H9 (cell line): ENCODE data around the gene PAFAH1B1. TPM values are rescaled to one million over a fixed set of nuclear protein-coding genes. Genes with fewer than 3 reads are reported as not detected.

ENCODE experiments used
- DNase-seq: peaks from one replicate; pipeline ENCODE4 v3.0.0-alpha.2; 2017
- H2AFZ ChIP-seq: one replicate; pipeline ENCODE4 v1.6.1; 2013; ENCODE audit warnings: mild to moderate bottlenecking, low read length, control low read depth, moderate library complexity
- H2AK5ac ChIP-seq: 2 replicates; pipeline ENCODE4 v1.6.1; 2013; ENCODE audit warnings: low read length, control low read depth, mixed read lengths; ENCODE audit not compliant: insufficient read length
- H2BK120ac ChIP-seq: one replicate; pipeline ENCODE4 v1.6.1; 2013; ENCODE audit warnings: low read depth, mild to moderate bottlenecking, low read length, control low read depth, inconsistent platforms; ENCODE audit not compliant: poor library complexity, severe bottlenecking
- H2BK12ac ChIP-seq: 2 replicates; pipeline ENCODE4 v1.6.1; 2013; ENCODE audit warnings: low read length, control low read depth, mixed read lengths, low read depth; ENCODE audit not compliant: insufficient read length
- H2BK15ac ChIP-seq: 2 replicates; pipeline ENCODE4 v1.6.1; 2013; ENCODE audit warnings: low read depth, low read length, control low read depth
- H2BK20ac ChIP-seq: one replicate; pipeline ENCODE4 v1.6.1; 2013; ENCODE audit warnings: low read depth, mild to moderate bottlenecking, low read length, control low read depth, inconsistent platforms; ENCODE audit not compliant: poor library complexity, severe bottlenecking
- H2BK5ac ChIP-seq: 2 replicates; pipeline ENCODE4 v1.6.1; 2013; ENCODE audit warnings: low read length, control low read depth, mixed read lengths; ENCODE audit not compliant: insufficient read length
- H3K14ac ChIP-seq: 2 replicates; pipeline ENCODE4 v1.6.1; 2013; ENCODE audit warnings: low read length, control low read depth; ENCODE audit not compliant: insufficient read depth
- H3K18ac ChIP-seq: 2 replicates; pipeline ENCODE4 v1.6.1; 2013; ENCODE audit warnings: low read depth, mild to moderate bottlenecking, mixed read lengths, low read length, control low read depth; ENCODE audit not compliant: insufficient read length
- H3K23ac ChIP-seq: 2 replicates; pipeline ENCODE4 v1.6.1; 2013; ENCODE audit warnings: low read length, control low read depth, mixed read lengths, low read depth; ENCODE audit not compliant: insufficient read length
- H3K23me2 ChIP-seq: 2 replicates; pipeline ENCODE4 v1.6.1; 2013; ENCODE audit warnings: low read depth, mild to moderate bottlenecking, mixed read lengths, low read length, control low read depth; ENCODE audit not compliant: insufficient read length, poor library complexity, severe bottlenecking
- H3K27ac ChIP-seq: 2 replicates; pipeline ENCODE4 v1.5.1; 2013; ENCODE audit warnings: low read length, control low read depth, mixed read lengths, low read depth; ENCODE audit not compliant: insufficient read length
- H3K27me3 ChIP-seq: 2 replicates; pipeline ENCODE4 v1.6.1; 2013; ENCODE audit warnings: low read length, control low read depth, inconsistent platforms; ENCODE audit not compliant: insufficient read depth
- H3K4ac ChIP-seq: 2 replicates; pipeline ENCODE4 v1.6.1; 2013; ENCODE audit warnings: low read depth, mild to moderate bottlenecking, control low read depth, inconsistent platforms, low read length, moderate library complexity
- H3K4me1 ChIP-seq: 2 replicates; pipeline ENCODE4 v1.6.1; 2013; ENCODE audit warnings: low read length, control low read depth, inconsistent platforms; ENCODE audit not compliant: insufficient read depth
- H3K4me2 ChIP-seq: 2 replicates; pipeline ENCODE4 v1.6.1; 2013; ENCODE audit warnings: low read length, control low read depth, mixed read lengths; ENCODE audit not compliant: insufficient read length, insufficient read depth
- H3K56ac ChIP-seq: 2 replicates; pipeline ENCODE4 v1.6.1; 2013; ENCODE audit warnings: low read depth, mild to moderate bottlenecking, mixed read lengths, low read length, control low read depth; ENCODE audit not compliant: insufficient read length
- H3K79me1 ChIP-seq: 2 replicates; pipeline ENCODE4 v1.6.1; 2013; ENCODE audit warnings: low read depth, mild to moderate bottlenecking, moderate library complexity, low read length, control low read depth, inconsistent platforms; ENCODE audit not compliant: insufficient read depth, poor library complexity, severe bottlenecking
- H3K79me2 ChIP-seq: 2 replicates; pipeline ENCODE4 v1.6.1; 2013; ENCODE audit warnings: low read length, control low read depth, inconsistent platforms; ENCODE audit not compliant: insufficient read depth
- H3K9ac ChIP-seq: 2 replicates; pipeline ENCODE4 v1.6.1; 2013; ENCODE audit warnings: low read length, control low read depth, mixed read lengths; ENCODE audit not compliant: insufficient read length; ENCODE audit errors: extremely low read depth
- H3K9me3 ChIP-seq: one replicate; pipeline ENCODE4 v1.6.1; 2013; ENCODE audit warnings: low read depth, low read length, inconsistent platforms; ENCODE audit not compliant: control insufficient read depth
- H3T11ph ChIP-seq: one replicate; pipeline ENCODE4 v1.6.1; 2013; ENCODE audit warnings: mild to moderate bottlenecking, low read length, control low read depth, inconsistent platforms
- H4K20me1 ChIP-seq: one replicate; pipeline ENCODE4 v1.6.1; 2013; ENCODE audit not compliant: control insufficient read depth, insufficient read length, insufficient read depth
- H4K5ac ChIP-seq: 2 replicates; pipeline ENCODE4 v1.6.1; 2013; ENCODE audit warnings: low read depth, mild to moderate bottlenecking, mixed read lengths, low read length, control low read depth; ENCODE audit not compliant: insufficient read length
- H4K8ac ChIP-seq: replicated peaks from 2 replicates; pipeline ENCODE4 v1.6.1; 2013; ENCODE audit warnings: low read length, control low read depth, mixed read lengths, low read depth; ENCODE audit not compliant: insufficient read length
- H4K91ac ChIP-seq: 2 replicates; pipeline ENCODE4 v1.6.1; 2013; ENCODE audit warnings: low read depth, mild to moderate bottlenecking, moderate library complexity, mixed read lengths, low read length, control low read depth; ENCODE audit not compliant: insufficient read length
- H3K27ac Mint-ChIP-seq, 3 experiments: 2 replicates in 2 of 3; 3 replicates in 1 of 3; pipeline ENCODE4 v1.8.0; 2020 to 2021; ENCODE audit warnings: mixed read lengths in 3 of 3, mild to moderate bottlenecking in 1 of 3, moderate library complexity in 1 of 3
- H3K27me3 Mint-ChIP-seq: 2 replicates; pipeline ENCODE4 v1.8.0; 2021; ENCODE audit warnings: low read depth, mild to moderate bottlenecking, moderate library complexity, mixed read lengths
- H3K36me3 Mint-ChIP-seq, 3 experiments: 2 replicates in 2 of 3; 3 replicates in 1 of 3; pipeline ENCODE4 v1.8.0; 2020 to 2021; ENCODE audit warnings: low read depth in 3 of 3, mixed read lengths in 3 of 3; ENCODE audit not compliant: insufficient read depth in 1 of 3
- H3K4me1 Mint-ChIP-seq, 2 experiments: 2 replicates each; pipeline ENCODE4 v1.8.0; 2020; ENCODE audit warnings: mixed read lengths in 2 of 2
- H3K4me3 Mint-ChIP-seq, 2 experiments: 2 replicates in 1 of 2; 3 replicates in 1 of 2; pipeline ENCODE4 v1.8.0; 2020 to 2021; ENCODE audit warnings: mild to moderate bottlenecking in 2 of 2, mixed read lengths in 2 of 2, moderate library complexity in 1 of 2
- H3K9me3 Mint-ChIP-seq, 2 experiments: 2 replicates in 1 of 2; 3 replicates in 1 of 2; pipeline ENCODE4 v1.8.0; 2020; ENCODE audit warnings: mild to moderate bottlenecking in 2 of 2, mixed read lengths in 2 of 2, moderate library complexity in 1 of 2
- CTCF ChIP-seq: fragments of 200-600 bp; sonication (generic); conservative IDR thresholded peaks from 3 replicates; pipeline ENCODE4 v1.8.0; 2021; ENCODE audit warnings: antibody characterized with exemption, mild to moderate bottlenecking
- WGBS: extraction: QIAGEN DNeasy Blood & Tissue Kit; methylation state at CpG from one replicate; pipeline ENCODE4 v1.1.7; 2013; ENCODE audit warnings: missing lambda C conversion rate, low lambda C conversion rate, mixed read lengths; ENCODE audit not compliant: insufficient read length; ENCODE audit errors: extremely low coverage; 5-methylcytosine and 5-hydroxymethylcytosine counted together
- total RNA-seq: library from RNA; stranded (reverse); gene quantifications from 2 replicates; pipeline ENCODE4 v1.2.1, GENCODE V29; 2021

The PAFAH1B1 gene
- total RNA-seq, 1 experiment from 2014 or later: 134 TPM

DNA sequence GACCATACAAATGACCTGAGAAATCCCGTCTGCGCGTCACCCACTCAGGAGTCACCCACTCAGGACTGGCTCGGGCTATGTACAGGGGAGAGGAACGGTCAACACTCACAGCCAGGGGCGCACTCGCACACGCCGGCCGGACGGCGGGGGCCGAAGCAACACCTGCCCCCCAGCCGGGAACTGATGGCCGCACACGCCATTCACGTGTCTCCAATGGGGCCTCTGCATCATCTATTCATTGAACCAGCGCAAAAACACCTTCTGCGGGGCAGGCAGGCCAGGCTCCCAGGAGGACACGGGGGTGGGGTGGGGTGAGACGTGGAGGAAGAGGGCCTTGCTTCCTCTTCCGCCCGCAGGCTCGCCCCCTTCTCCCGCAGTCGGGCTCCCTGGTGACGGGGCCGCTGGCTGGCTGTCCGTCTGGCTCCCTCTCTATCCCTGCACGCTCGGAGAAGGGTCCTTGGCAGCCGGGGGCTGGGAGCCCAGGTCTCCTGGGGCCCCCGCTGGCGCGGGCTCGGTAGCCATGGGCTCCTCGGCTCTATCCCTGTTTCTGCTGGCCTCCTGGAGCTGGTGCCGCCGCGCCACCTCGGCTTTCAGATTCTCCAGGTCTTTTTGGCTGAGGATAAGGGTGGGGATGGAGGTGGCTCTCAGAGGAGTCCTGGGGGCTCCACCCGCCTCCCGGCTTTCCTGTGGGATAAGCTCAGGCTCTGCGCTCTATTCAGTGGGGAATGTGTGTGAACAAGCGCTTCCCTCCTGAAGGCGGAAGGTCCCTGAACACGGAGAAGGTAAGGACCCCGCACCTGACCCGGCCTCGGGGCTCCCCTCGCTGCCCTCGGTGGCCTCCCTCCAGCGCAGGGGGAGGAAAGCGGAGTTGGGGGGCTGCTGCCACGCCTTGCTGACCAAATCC is 97.0 kb downstream of the PAFAH1B1 start:
- no peak for TF ChIP-seq CTCF
- H3K4me2 ChIP-seq: no peak overlapping the region
- no peak overlapping the region for H2BK5ac ChIP-seq
- no peak overlapping the region for H3K4ac ChIP-seq
- no peak overlapping the region for H3K18ac ChIP-seq
- Mint-ChIP-seq H3K4me1 (peaks cover 7 to 12% of the 10 kb centered on the region in 2 experiments), H3K9me3 (no peaks in the 10 kb centered on the region), H3K27ac (no peak overlapping the region), H3K36me3 (peaks cover 5 to 20% (median 19%) of the 10 kb centered on the region in 3 experiments; a peak in 6 of 7 replicates), H3K4me3 (no peak overlapping the region), H3K27me3 (no peaks in the 10 kb centered on the region)
- no peak overlapping the region for H2BK15ac ChIP-seq
- no peaks in the 10 kb centered on the region for H3K4me1 ChIP-seq
- H3K56ac ChIP-seq: no peak overlapping the region
- H3K9ac ChIP-seq: no peak overlapping the region
- H3K27ac ChIP-seq: no peak overlapping the region
- H3K27me3 ChIP-seq: no peaks in the 10 kb centered on the region
- no peak overlapping the region for H3K23ac ChIP-seq
- no peak overlapping the region for H3T11ph ChIP-seq
- no peaks in the 10 kb centered on the region for H3K9me3 ChIP-seq
- H3K14ac ChIP-seq: no peak overlapping the region; the same call in 1 of the 2 replicates
- H3K23me2 ChIP-seq: no peaks in the 10 kb centered on the region
- H2BK20ac ChIP-seq: no peak overlapping the region
- no peak overlapping the region for H2AFZ ChIP-seq
- H4K91ac ChIP-seq: no peak overlapping the region
- H2BK12ac ChIP-seq: no peak overlapping the region
- H2AK5ac ChIP-seq: no peak overlapping the region
- DNase-seq: peak; percentile 44
- no peak overlapping the region for H2BK120ac ChIP-seq
- no peaks in the 10 kb centered on the region for H3K79me2 ChIP-seq
- H3K79me1 ChIP-seq: no peaks in the 10 kb centered on the region
- H4K8ac ChIP-seq: no peak overlapping the region
- H4K5ac ChIP-seq: no peak overlapping the region
- WGBS: no CpG with 5 or more reads among the region's 55 CpGs
- no peaks in the 10 kb centered on the region for H4K20me1 ChIP-seq
